Skin epidermis (tissue), 12 donors: ENCODE measurements around the gene NNAT.
"Not testable (repeated sequence)": the region's sequence is repeated elsewhere in the genome, so short reads cannot be mapped to it uniquely, and the experiment has no call there.

ENCODE experiments used
- H3K27ac ChIP-seq, 21 experiments: fragments of 200-600 bp; sonication (generic) in 11 of 21; one replicate each; pipeline ENCODE4 v1.5.0; 2020; ENCODE audit warnings: mild to moderate bottlenecking in 3 of 21, inconsistent platforms in 2 of 21, moderate library complexity in 2 of 21
- H3K4me3 ChIP-seq, 7 experiments: fragments of 200-600 bp; sonication (generic) in 2 of 7; one replicate each; pipeline ENCODE4 v1.5.0; 2020; ENCODE audit warnings: inconsistent platforms in 2 of 7, mild to moderate bottlenecking in 2 of 7, moderate library complexity in 1 of 7

NNAT gene

DNA sequence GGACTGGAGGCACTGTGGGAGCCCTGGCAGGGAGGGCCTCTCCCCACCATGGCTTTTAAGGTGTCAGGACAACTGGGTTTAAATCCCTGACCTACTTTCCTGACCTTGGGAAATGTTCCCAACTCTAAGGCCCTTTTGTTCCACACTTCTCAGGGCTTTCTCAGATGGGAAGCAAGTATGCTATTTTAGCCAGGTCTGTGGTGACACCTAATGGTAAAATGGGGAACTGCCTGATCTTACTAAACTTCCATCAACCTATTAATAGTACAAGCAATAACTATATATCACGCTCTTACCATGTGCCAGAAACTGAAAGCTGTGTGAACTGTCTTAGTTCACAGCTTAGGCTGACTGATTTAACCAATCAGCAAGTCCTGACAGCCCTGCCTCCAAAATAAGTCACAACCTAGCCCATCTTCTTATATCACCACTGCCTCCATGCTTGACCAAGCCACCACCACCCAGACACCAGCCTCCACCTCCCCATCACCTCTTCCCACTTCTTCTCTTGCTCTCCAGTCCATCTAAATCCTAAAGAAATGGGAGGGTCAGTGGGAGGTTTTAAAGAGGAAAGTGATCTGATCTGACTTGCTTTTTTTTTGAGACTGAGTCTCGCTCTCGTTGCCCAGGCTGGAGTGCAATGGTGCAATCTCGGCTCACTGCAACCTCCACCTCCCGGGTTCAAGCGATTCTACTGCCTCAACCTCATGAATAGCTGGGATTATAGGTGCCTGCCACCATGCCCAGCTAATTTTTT lies 13.5 kb downstream of the NNAT start:
- Histone ChIP-seq H3K4me3 (no peak overlapping the region), H3K27ac (no peak overlapping the region)

DNA sequence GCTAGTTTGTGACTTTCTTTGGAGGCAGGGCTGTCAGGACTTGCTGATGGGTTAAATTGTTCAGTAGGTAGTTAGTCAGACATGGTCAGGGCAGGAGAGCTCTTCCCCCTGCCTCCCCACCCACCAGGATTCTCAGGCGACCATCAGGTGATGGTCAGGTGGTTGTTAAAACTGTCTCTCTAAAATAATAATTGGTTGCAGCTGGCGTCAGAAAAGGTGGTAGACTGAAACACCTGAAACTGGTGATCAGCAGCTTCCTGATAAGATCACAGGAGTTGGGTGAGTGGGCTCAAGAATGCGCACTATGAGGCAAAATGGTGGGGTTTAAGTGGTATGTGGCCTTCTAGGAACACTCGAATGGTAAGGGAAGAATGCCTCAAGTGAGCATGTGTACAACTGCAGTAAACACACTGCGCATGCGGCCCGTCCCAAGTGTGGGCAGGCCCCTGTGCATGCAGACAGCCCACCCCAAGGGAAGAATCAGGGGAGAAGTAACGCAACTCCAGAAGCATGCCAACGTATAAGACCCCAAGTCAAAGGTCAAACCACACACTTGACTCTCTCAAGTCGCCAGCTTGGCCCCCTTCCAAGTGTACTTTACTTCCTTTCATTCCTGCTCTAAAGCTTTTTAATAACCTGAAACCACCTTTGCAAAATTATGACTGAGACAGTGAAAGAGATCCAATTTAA lies 14.5 kb downstream of the NNAT start:
- Histone ChIP-seq H3K4me3 (no peak overlapping the region), H3K27ac (no peak overlapping the region)

DNA sequence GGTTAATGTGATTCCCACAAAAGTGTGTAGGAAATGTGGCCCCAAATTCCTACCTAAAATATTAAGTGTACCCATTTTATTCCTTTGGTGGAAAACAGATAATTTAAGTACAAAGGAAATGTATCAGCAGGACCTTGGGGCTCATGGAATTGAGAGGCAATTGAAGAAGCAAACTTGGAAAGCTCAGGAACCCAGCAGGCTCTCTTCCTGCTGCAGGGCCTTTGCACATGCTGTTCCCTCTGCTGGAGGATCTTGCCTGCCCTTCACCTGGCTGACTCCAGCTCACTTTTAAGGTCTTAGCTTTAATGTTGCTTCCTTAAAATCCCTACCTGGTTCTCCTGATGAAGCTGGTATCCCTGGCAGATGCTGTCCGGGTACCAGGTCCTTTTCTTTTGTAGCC lies 16.5 kb downstream of the NNAT start:
- H3K27ac ChIP-seq, result no peak overlapping the region

DNA sequence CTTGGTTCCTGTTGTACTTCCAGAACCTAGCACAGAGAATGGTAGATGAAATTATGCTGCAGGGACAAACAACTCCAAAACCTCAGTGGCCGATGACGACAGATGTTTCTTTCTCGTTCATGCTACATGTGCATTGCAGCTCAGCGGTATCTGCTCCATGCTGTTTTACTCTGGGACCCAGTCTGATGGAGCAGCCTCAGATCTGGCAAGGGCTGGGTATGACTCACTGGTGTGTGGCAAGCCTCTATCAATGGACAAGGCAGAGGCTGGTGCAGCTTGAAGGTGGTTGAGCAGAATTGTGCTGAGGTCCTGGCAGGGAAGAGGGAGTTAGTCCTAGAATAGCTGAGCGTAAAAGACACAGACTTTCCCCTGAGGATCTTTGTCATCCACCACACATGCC lies 17.0 kb downstream of the NNAT start:
- no peak overlapping the region for H3K4me3 ChIP-seq

More for the DNA sequence above, 16.5 kb downstream of the NNAT start:
- no peak overlapping the region for H3K4me3 ChIP-seq

DNA sequence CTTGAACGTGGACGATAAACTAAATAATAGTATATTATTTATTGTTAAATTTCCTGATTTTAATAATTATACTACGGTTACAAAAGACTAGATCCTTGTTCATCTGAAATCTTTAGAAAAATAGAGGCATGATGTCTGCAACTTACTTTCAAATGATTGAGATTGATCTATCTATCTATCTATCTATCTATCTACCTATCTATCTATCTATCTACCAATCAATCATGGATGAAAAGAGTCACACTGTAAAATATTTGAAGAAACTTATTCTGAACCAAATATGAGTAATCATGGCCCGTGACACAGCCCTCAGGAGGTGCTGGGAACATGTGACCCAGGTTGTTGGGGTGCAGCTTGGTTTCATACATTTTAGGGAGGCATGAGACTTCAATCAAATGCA lies 18.4 kb downstream of the NNAT start:
- Histone ChIP-seq H3K4me3 (no peak overlapping the region), H3K27ac (no peak overlapping the region)

More for the DNA sequence above, 17.0 kb downstream of the NNAT start:
- no peak overlapping the region for H3K27ac ChIP-seq

DNA sequence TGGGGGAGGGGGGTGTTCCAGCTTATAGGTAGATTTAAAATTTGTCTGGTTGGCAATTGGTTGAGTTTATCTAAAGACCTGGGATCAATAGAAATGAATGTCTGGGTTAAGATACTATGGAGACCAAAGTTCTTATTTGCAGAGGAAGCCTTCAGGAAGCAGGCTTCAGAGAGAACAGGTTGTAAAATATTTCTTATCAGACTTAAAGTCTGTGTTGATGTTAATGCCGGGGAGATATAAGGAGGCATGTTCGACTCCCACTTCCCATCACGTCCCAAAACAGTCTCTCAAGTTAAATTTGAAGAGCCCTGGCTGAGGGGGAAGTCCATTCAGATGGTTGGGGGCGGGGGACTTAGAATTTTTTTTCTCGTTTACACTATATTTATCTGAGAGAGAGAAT lies 19.0 kb downstream of the NNAT start:
- Histone ChIP-seq H3K4me3 (no peak overlapping the region), H3K27ac (no peak overlapping the region)

DNA sequence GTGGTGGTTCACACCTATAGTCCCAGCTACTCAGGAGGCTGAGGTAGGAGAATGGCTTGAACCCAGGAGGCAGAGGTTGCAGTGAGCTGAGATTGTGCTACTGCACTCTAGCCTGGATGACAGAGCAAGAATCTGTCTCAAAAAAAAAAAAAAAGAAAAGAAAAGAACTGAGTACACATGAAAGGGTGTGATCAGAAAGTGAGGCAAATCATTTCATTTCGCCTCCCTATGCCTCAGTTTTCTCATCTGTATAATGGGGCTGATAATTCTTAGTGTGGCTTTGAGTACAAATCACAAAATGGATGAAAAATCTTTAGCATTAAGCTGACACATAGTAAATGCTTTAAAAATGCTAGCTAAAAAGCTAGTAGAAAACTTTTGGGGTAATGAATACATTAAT lies 19.8 kb downstream of the NNAT start:
- not testable (repeated sequence) for H3K27ac ChIP-seq, H3K4me3 ChIP-seq

DNA sequence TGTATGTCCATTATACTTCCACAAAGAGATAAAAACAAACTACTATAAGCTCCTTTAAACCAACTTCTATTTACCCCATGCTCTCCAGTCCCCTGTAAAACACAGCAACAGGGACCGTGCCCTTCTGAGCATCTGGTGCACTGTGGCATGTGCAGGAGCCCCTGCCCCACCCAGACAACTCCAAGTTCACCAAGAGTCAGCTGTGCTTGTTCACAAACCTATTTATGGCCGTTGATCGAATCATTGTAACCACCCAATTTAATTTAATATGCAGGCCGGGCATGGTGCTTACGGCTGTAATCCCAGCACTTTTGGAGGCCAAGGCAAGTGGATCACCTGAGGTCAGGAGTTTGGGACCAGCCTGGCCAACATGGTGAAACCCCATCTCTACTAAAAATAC lies 20.3 kb downstream of the NNAT start:
- H3K4me3 ChIP-seq, result no peak overlapping the region
- H3K27ac ChIP-seq, result no peak overlapping the region

DNA sequence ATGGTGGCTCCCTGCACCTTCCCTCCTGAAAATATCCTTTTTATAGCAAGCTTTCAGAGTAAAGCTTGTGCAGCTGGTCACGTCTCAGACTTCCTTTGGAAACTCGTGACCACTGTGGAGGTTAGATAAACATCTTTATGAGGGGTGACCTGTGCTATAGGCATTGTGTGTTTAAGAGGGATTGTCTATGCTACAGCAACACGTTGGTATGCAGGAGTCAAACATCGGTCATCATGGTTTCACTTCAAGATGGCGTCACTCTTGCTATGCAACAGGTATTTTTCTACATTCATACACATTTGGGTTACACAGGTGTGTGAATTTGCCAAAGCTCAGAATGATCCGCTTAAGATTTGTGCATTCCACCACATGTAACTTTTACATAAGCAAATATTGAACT lies 21.2 kb downstream of the NNAT start:
- H3K27ac ChIP-seq, result no peak overlapping the region

DNA sequence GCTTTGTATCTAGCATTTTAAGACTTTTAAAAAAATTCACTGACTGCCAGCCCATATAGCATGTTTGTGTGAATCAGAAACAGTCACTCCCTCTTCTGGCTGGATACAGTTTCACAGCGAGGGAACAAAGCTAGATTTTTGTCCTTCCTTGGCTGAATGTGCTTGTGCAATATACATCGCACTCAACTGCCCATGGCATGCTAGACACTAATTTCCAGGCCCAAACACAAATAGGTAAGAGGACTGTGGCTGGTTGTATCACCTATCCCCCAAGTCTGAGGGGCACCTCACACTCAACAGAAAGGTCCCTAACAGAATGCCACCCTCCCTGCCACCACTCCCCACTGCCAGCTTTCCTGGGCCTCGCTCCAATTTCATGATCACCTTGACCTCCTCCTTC lies 22.8 kb downstream of the NNAT start:
- Histone ChIP-seq H3K4me3 (no peak overlapping the region), H3K27ac (no peak overlapping the region)

More for the DNA sequence above, 21.2 kb downstream of the NNAT start:
- no peak overlapping the region for H3K4me3 ChIP-seq

DNA sequence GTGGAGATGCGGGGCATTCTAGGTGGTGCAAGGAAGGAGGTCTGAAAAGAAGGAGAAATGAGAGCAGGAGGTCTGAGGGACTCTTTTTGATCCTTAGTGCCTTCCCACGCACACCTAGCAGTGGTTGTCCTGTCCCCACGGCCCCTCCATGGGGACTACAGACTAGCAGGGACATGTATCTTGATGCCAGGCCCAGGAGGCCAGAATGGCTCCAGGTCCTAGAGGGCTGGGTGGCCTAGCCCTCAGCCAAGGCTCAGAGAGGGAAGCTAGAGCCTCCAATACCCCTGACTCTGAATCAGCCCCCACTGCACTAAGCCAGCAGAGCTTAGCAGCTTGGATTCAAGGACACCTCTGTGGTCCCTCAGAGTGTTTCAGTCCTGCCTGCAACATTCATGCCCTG lies 23.3 kb downstream of the NNAT start:
- Histone ChIP-seq H3K27ac (no peak overlapping the region), H3K4me3 (no peak overlapping the region)

DNA sequence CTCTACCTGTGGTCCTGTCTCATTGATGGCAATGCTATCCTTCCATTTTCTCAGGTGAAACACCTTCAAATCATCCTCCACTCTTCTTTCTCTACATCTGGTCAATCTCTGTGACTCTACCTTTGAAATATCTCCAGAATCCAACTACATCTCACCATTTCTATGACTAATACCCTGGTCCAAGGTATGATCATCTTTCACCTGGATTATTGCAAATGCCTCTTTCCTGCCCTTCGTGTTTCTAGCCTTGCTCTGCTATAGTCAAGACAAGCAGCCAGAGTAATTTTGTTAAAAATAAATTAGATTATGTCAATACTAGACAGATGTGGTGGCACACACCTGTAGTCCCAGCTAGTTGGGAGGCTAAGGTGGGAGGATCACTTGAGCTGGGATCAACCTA lies 24.5 kb downstream of the NNAT start:
- H3K4me3 ChIP-seq, result no peak overlapping the region
- no peak overlapping the region for H3K27ac ChIP-seq

DNA sequence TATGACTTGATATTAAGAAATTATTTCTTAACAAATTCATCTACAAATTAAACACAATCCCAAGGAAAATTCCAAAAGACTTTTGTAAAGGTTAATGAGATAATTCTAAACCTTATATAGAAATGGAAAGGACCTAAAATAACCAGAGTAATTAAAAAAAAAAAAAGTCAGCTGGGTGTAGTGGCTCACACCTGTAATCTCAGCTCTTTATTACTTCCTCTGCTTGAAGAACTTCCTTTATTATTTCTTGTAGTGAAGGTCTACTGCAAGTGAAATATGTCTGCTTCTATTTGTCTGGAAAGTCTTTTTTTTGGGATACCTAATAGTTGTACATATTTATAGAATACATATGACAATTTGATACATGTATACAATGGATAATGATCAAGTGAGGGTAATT lies 26.9 kb downstream of the NNAT start:
- H3K4me3 ChIP-seq, result no peak overlapping the region
- H3K27ac ChIP-seq, result no peak overlapping the region

DNA sequence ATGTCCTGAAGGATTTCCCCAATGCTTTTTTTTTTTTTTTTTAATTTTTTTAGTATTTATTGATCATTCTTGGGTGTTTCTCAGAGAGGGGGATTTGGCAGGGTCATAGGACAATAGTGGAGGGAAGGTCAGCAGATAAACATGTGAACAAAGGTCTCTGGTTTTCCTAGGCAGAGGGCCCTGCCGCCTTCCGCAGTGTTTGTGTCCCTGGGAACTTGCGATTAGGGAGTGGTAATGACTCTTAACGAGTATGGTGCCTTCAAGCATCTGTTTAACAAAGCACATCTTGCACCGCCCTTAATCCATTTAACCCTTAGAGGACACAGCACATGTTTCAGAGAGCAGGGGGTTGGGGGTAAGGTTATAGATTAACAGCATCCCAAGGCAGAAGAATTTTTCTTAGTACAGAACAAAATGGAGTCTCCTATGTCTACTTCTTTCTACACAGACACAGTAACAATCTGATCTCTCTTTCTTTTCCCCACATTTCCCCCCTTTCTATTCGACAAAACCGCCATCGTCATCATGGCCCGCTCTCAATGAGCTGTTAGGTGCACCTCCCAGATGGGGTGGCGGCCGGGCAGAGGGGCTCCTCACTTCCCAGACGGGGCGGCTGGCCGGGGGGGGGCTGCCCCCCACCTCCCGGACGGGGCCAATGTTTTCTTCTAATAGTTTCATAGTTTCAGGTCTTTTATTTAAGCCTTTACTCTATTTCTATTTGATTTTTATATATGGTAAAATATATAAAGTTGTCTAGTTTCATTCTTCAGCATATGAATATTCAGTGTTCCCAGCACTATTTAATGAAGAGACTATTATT lies 29.3 kb downstream of the NNAT start:
- not testable (repeated sequence) for H3K4me3 ChIP-seq, H3K27ac ChIP-seq

DNA sequence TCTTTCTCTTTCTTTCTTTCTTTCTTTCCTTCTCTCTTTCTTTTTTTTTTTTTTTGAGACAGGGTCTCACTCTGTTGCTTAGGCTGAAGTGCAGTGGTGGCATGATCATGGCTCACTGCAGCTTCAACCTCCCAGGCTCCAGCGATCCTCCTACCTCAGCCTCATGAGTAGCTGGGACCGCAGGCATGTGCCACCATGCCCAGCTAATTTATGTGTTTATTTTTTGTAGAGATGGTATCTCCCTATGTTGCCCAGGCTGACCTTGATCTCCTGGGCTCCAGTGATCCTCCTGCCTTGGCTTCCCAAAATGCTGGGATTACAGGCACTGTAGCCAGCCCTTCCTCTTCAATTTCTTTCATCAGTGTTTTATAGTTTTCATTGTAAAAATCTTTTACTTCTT lies 30.6 kb downstream of the NNAT start:
- H3K4me3 ChIP-seq, H3K27ac ChIP-seq: not testable (repeated sequence)

DNA sequence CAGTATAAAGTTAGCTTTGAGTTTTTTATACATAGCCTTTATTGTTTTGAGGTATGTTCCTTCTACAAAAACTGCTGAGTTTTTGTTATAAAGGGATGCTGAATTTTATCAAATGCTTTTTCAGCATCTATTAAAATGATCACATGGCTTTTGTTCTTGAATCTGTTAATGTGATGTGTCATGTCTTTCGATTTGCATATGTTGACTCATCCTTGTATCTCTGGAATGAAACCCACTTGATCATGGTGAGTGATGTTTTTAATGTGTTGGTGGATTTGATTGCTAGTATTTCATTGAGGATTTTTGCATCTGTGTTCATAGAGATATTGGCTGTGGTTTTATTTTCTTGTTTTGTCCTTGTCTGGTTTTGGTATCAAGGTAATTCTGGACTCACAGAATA lies 31.4 kb downstream of the NNAT start:
- H3K27ac ChIP-seq, result no peak overlapping the region

DNA sequence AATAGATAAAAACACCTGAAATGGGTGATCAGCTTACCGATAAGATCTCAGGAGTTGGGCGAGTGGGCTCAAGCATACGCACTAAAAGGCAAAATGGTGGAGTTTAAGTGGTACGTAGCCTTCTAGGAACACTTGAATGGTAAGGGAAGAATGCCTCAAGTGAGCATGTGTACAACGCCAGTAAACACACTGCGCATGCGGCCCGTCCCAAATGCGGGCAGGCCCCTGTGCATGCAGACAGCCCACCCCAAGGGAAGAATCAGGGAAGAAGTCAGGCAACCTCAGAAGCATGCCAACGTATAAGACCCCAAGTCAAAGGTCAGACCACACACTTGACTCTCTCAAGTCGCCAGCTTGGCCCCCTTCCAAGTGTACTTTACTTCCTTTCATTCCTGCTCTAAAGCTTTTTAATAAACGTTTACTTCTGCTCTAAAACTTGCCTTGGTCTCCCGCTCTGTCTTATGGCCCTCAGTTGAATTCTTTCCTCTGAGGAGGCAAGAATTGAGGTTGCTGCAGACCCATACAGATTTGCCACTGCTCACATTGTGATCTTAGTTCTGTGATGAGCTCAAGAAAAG lies 33.8 kb downstream of the NNAT start:
- H3K4me3 ChIP-seq, H3K27ac ChIP-seq: not testable (repeated sequence)

More for the DNA sequence above, 31.4 kb downstream of the NNAT start:
- H3K4me3 ChIP-seq, result no peak overlapping the region

DNA sequence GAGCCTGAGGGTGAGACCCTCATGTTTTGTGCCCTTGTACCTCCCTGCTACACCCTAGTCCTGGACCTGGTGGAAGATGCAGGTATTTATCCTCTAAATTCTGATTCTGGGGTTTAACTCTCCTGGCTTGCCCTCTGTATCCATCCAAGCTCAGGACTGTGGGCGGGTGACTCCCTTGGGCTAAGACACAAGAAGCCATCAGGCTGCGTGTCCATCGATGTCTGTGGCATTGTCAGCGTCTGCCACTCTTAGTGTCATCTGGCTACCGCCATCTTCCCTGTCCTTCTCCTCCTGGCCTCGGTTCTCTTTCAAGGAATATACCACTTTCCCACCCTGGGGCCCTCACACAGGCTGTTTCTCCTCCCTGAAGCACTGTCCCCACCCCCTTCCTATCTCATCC lies 35.5 kb downstream of the NNAT start:
- Histone ChIP-seq H3K27ac (no peak overlapping the region), H3K4me3 (no peak overlapping the region)

DNA sequence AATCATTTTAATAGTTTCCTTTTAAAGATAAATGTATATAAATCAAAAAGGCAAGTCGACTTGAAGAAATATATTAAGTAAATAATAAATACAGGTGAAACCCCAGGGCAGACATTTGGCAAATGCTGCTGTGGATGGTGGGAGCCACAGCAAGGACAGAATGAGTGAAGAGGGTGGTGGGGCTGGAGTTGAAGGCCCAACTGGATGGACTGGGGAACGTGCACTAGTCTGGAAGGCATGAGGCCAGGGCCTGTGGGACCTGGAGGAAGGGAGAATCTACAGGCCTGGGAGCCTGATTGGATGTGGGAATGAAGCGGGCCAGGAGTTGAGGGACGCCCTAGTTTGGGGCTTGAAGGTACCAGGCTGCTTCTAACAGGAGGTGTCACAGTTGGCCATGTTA lies 37.3 kb downstream of the NNAT start:
- Histone ChIP-seq H3K27ac (no peak overlapping the region), H3K4me3 (no peak overlapping the region)

DNA sequence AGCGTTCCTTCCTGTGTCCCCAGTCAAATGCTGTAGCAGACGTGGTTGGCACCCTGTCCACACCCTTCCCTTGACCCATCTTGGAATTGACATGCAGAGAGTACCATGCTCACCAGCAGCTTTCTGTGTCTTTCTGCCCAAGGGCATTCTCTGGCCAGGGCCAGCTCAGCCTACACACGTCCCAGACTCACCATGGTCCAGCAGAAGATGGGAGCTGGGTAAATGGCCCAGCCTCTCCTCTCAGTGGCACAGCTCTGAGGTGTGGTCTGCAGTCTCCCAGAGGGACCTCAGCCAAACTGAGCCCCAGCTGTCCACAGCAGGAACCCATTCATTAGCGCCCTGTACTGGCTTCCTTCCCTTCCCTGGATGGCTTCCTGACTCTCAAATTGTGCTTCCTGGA lies 37.7 kb downstream of the NNAT start:
- no peak overlapping the region for H3K4me3 ChIP-seq
- H3K27ac ChIP-seq, result no peak overlapping the region
